Gastrocnemius medialis (tissue), 4 donors: ENCODE measurements around the gene MAIP1. TPM values are rescaled to one million over a fixed set of nuclear protein-coding genes. Genes with fewer than 3 reads are reported as not detected.

Source experiments
- ATAC-seq, 2 donors: fragments of 150-250 bp; one replicate each; pipeline ENCODE4 v1.9.1; 2016
- DNase-seq, 2 donors: peaks; one replicate each; pipeline ENCODE4 v3.0.0-alpha.2; 2019
- H3K27ac ChIP-seq, 4 donors: fragments of 200-600 bp; sonication (generic); 1 replicate in 1 of 4; 2 replicates in 3 of 4; pipeline ENCODE4 v1.5.1; 2016 to 2018; ENCODE audit warnings: mild to moderate bottlenecking in 2 of 4, moderate library complexity in 1 of 4
- H3K27me3 ChIP-seq, 3 donors: fragments of 200-600 bp; sonication (generic) in 2 of 3; 1 replicate in 1 of 3; 2 replicates in 2 of 3; pipeline versions ENCODE4 v1.5.1 to v1.6.0; 2016 to 2019; ENCODE audit warnings: mild to moderate bottlenecking in 1 of 3, moderate library complexity in 1 of 3
- H3K36me3 ChIP-seq, 2 donors: fragments of 200-600 bp; sonication (generic) in 1 of 2; one replicate each; pipeline ENCODE4 v1.5.1; 2017 to 2018
- H3K4me1 ChIP-seq, 2 donors: fragments of 200-600 bp; sonication (generic) in 1 of 2; one replicate each; pipeline ENCODE4 v1.5.1; 2016 to 2017; ENCODE audit warnings: mild to moderate bottlenecking in 2 of 2
- H3K4me3 ChIP-seq, 4 donors: fragments of 200-600 bp; sonication (generic) in 3 of 4; 1 replicate in 1 of 4; 2 replicates in 3 of 4; pipeline ENCODE4 v1.5.1; 2016 to 2019; ENCODE audit warnings: mild to moderate bottlenecking in 2 of 4
- H3K9me3 ChIP-seq, 3 donors: fragments of 200-600 bp; sonication (generic) in 2 of 3; 1 replicate in 1 of 3; 2 replicates in 2 of 3; pipeline ENCODE4 v1.5.1; 2016 to 2019
- POLR2A ChIP-seq, 2 donors: fragments of 450-650 bp; IDR thresholded peaks; one replicate each; pipeline ENCODE4 v1.6.1; 2017; ENCODE audit warnings: antibody characterized with exemption in 2 of 2, mild to moderate bottlenecking in 2 of 2, moderate library complexity in 2 of 2
- in situ Hi-C, 4 donors: fragments of 200-750 bp; cut with MboI; loops; one replicate each; pipeline versions ENCODE4 v1.15.0 to v1.8.0; 2017; ENCODE audit warnings: low sequenced_read_pairs in 4 of 4
- intact Hi-C: fragments of 100-400 bp; cut with DNase I; formaldehyde crosslinking; loops from one replicate; pipeline ENCODE4 v1.15.1; 2023; ENCODE audit warnings: low total_unique reads
- total RNA-seq, 4 donors: library from RNA; depleted of rRNA; stranded (reverse); fragments of >200 nt; gene quantifications; one replicate each; pipeline versions ENCODE4 v1.1.0 to v1.2.3, GENCODE V29; 2016
- TF ChIP-seq, protein P1 (sequence below), 5 experiments: fragments of 450-650 bp in 3 of 5; fragments of 200-600 bp in 2 of 5; sonication (generic) in 2 of 5; IDR thresholded peaks in 4 of 5; conservative IDR thresholded peaks in 1 of 5; 1 replicate in 4 of 5; 2 replicates in 1 of 5; pipeline ENCODE4 v1.5.1; 2016 to 2019; ENCODE audit warnings: antibody characterized with exemption in 5 of 5, mild to moderate bottlenecking in 3 of 5, moderate library complexity in 3 of 5

MAIP1 gene
- total RNA-seq, 4 donors from 2014 or later, result 21.9 to 40.2 (median 26.6) TPM

DNA sequence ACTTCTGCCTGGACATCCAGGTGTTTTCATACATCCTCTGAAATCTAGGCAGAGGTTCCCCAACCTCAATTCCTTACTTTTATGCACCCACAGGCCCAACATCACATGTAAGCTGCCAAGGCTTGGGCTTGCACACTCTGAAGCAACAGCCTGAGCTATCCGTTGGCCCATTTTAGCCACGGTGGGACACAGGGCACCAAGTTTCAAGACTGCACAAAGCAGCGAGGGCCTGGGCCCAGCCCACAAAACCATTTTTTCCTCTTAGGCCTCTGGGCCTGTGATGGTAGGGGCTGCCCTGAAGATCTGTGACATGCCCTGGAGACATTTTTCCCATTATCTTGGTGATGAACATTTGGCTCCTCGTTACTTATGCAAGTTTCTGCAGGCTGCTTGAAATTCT lies 38.4 kb upstream of the MAIP1 start:
- Histone ChIP-seq H3K4me3 (no peak overlapping the region), H3K4me1 (peaks cover 15 to 25% of the 10 kb centered on the region in 2 donors), H3K9me3 (no peaks in the 10 kb centered on the region), H3K36me3 (peaks cover 0 to 23% of the 10 kb centered on the region in 2 donors), H3K27me3 (no peaks in the 10 kb centered on the region), H3K27ac (no peak overlapping the region)
- no peak for TF ChIP-seq POLR2A (IDR thresholded peaks at IDR 0.05)
- TF ChIP-seq, protein P1, sequence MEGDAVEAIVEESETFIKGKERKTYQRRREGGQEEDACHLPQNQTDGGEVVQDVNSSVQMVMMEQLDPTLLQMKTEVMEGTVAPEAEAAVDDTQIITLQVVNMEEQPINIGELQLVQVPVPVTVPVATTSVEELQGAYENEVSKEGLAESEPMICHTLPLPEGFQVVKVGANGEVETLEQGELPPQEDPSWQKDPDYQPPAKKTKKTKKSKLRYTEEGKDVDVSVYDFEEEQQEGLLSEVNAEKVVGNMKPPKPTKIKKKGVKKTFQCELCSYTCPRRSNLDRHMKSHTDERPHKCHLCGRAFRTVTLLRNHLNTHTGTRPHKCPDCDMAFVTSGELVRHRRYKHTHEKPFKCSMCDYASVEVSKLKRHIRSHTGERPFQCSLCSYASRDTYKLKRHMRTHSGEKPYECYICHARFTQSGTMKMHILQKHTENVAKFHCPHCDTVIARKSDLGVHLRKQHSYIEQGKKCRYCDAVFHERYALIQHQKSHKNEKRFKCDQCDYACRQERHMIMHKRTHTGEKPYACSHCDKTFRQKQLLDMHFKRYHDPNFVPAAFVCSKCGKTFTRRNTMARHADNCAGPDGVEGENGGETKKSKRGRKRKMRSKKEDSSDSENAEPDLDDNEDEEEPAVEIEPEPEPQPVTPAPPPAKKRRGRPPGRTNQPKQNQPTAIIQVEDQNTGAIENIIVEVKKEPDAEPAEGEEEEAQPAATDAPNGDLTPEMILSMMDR (IDR thresholded peaks at IDR 0.05 in 4 of 5, conservative IDR thresholded peaks at IDR 0.05 in 1 of 5), result no peak
- no peak for ATAC-seq
- no peak for DNase-seq
- in situ Hi-C loops, result no loop called here
- intact Hi-C loops, result no loop called here

DNA sequence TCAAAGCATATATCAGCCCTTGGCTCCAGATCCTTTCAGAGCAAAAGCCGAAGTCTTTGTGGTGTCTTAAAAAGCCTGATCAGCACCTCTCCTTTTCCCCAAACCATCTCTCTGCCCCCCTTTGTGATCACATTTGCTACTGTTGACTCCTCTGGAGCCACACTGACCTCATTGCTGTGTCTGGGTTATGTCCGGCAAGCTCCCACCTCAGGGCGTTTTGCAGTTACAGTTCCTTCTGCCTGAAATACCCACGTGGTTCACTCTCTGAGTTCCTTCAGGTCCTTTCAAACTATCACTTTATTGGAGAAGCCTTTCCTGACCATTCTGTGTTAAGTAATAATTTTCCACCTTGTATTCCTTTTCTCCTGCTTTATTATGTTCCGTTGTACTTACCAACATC lies 32.5 kb upstream of the MAIP1 start:
- Histone ChIP-seq H3K9me3 (no peaks in the 10 kb centered on the region), H3K27me3 (no peaks in the 10 kb centered on the region), H3K4me1 (peaks cover 0 to 4% of the 10 kb centered on the region in 2 donors), H3K4me3 (no peak overlapping the region), H3K27ac (no peak overlapping the region), H3K36me3 (peaks cover 0 to 18% of the 10 kb centered on the region in 2 donors)
- in situ Hi-C loops (no loop called here), intact Hi-C loops (no loop called here)
- ATAC-seq (no peak), DNase-seq (no peak)
- no peak for TF ChIP-seq POLR2A (IDR thresholded peaks at IDR 0.05)
- TF ChIP-seq, protein P1 (IDR thresholded peaks at IDR 0.05 in 4 of 5, conservative IDR thresholded peaks at IDR 0.05 in 1 of 5), result no peak

DNA sequence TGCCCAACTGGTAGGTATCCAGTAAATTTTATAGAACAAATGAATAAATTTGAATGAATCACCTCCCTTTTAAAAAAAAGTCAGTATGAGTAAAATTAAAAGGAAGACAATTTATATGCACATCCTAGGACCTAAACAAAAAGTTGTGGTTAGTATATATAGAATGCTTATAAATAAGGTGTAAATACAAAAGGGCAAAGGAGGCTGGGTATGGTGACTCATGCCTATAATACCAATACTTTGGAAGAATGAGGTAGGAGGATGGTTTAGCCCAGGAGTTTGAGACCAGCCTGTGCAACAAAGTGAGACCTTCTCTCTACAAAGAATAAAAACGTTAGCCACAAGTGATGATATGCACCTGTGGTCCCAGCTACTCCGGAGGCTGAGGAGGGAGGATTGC lies 31.5 kb upstream of the MAIP1 start:
- intact Hi-C loops (no loop called here), in situ Hi-C loops (no loop called here)
- no peak overlapping the region for H3K4me3 ChIP-seq
- no peak for TF ChIP-seq POLR2A (IDR thresholded peaks at IDR 0.05)
- TF ChIP-seq, protein P1 (IDR thresholded peaks at IDR 0.05 in 4 of 5, conservative IDR thresholded peaks at IDR 0.05 in 1 of 5), result no peak
- ATAC-seq, result no peak
- no peaks in the 10 kb centered on the region for H3K9me3 ChIP-seq
- H3K27ac ChIP-seq, result no peak overlapping the region
- DNase-seq, result no peak
- no peaks in the 10 kb centered on the region for H3K27me3 ChIP-seq
- H3K4me1 ChIP-seq, result peaks cover 0 to 4% of the 10 kb centered on the region in 2 donors
- peaks cover 0 to 9% of the 10 kb centered on the region in 2 donors for H3K36me3 ChIP-seq

DNA sequence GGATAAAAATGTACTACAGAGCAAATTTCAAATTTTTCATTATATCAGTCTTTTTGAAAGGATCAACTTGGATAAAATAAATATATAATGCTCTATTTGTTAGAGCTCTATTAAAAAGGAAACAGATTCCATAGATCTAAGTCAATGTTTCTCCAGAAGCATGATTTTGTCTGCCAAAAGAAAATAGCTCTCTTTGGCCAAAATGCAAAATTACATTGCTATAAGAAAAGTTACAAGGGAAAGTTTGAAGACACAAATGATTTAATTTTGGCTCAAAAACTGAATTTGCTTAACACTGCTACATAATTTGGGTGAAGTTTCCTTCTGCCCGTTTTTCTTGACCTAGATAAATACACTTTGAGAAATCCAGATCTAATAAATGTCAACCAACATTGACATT lies 28.6 kb upstream of the MAIP1 start:
- in situ Hi-C loops (no loop called here), intact Hi-C loops (no loop called here)
- no peak for ATAC-seq
- DNase-seq, result no peak
- no peak overlapping the region for H3K27ac ChIP-seq
- H3K9me3 ChIP-seq, result no peaks in the 10 kb centered on the region
- TF ChIP-seq, protein P1 (IDR thresholded peaks at IDR 0.05 in 4 of 5, conservative IDR thresholded peaks at IDR 0.05 in 1 of 5), result no peak
- no peaks in the 10 kb centered on the region for H3K27me3 ChIP-seq
- peaks cover 0 to 23% of the 10 kb centered on the region in 2 donors for H3K36me3 ChIP-seq
- H3K4me3 ChIP-seq, result no peak overlapping the region
- peaks cover 0 to 4% of the 10 kb centered on the region in 2 donors for H3K4me1 ChIP-seq

DNA sequence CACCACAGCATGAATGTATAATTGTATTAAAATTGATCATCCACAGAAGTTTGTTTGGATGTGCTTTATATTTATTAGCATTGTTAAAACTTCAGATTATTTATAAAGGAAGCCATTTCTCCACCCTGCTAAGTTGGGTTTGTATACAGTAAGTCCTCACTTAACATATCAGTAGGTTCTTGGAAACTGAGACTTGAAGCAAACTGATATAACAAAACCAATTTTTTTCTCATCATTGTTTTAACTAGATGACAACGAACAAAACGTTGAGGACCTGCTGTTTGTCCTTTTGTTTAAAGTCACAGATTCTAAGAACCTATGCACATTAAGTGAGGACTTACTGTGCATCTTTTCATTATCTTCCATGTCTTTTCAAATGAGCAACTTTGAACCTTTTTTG lies 27.2 kb upstream of the MAIP1 start:
- Histone ChIP-seq H3K27me3 (no peaks in the 10 kb centered on the region), H3K4me1 (peaks cover 0 to 4% of the 10 kb centered on the region in 2 donors), H3K9me3 (no peaks in the 10 kb centered on the region), H3K27ac (no peak overlapping the region), H3K4me3 (no peak overlapping the region), H3K36me3 (peaks cover 0 to 33% of the 10 kb centered on the region in 2 donors)
- no peak for TF ChIP-seq POLR2A (IDR thresholded peaks at IDR 0.05)
- TF ChIP-seq, protein P1 (IDR thresholded peaks at IDR 0.05 in 4 of 5, conservative IDR thresholded peaks at IDR 0.05 in 1 of 5), result no peak
- intact Hi-C loops, result no loop called here
- no peak for DNase-seq
- no peak for ATAC-seq
- in situ Hi-C loops, result no loop called here
